GM21786 (cell line): ENCODE data around the gene TMEM9B.

Source experiments
- ATAC-seq: cut with Tn5 transposase; IDR thresholded peaks from one replicate; pipeline ENCODE4 v1.9.1; 2021; ENCODE audit not compliant: unreplicated experiment

Gene TMEM9B

DNA sequence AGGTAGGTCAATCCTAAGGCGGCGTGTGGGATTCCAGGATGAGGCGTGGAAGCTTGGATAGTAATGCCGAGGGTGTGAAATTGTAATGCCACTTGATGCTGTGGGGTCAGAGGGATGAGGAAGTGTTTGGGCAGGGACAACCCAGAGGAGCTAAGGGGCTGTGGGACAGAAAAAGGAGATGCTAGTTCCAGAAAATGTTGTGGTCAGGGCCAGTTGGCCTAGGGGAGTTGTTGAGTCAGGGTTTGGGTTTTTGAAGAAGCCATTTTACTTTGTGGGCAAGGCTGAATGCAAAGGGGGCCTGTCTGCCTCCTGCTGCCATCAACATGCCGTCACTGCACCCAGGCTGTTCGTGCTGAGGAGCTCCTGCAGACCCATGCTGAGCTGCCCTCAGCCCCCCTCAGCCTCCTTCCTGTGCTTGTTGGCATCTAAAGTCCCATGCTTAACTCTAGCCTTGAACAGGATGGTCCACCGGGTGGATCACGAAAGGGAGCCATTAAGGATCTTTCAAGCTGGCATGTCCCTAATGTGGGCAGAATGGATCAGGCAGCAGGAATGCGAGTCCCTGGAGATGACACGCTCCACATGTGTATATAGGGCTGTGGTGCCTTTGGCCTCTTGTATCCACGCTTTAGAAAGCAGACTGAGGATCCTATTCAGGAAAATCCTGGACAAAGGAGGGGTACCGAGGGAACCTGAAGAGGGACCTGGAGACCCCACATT lies 33.6 kb downstream of the TMEM9B start:
- no peak for ATAC-seq

DNA sequence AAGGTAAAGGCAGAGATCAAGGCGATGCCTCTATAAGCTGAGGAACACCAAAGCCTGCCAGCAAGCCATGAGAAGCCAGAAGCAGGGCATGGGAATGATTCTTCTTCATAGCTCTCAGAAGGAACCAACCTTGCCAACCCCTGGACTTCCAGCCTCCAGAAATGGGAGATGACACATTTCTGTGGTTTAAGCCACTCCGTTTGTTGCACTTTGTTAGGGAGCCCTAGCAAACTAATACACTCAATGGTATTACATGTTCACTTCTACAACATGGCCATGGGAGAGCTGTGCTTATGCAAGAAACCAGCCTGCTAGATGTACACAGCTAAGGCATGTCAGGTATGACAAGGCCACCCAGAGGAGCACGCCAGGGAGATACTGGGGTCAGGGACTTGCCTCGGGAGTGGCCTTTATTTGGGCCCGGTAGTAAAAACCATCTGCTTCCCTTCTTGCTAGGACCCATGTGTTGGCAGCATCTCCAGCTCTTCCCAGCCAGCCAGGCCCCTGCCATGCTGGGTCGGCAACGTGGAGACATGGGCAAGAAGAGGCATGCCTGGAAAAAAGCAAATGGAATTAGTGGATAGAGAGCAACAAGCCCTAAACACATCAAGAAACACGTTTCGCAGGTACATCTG lies 35.1 kb downstream of the TMEM9B start:
- no peak for ATAC-seq

DNA sequence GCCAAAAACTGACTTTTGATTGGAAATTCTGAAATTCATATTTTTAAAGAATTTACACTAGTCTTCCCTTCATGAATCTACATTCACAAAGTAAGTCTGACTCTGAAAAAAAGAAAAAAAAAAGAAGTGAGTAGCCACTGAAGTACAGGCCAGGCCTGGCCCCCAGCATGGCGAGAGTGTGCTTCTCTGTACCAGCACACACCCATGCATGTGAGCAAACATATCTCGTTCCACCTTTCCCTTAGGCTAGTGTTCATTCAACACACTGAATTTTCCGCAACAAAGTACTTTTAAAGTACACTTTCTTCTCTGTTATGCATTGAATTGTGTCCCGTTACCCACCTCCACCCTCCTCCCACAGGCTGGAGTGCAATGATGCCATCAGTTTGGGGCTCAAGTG lies 36.0 kb downstream of the TMEM9B start:
- no peak for ATAC-seq

GRCh38 chr11:8927233-8927632 lies 37.0 kb downstream of the TMEM9B start:
- no peak for ATAC-seq

- ATAC-seq: no peak
These were observed 38.0 kb downstream of the TMEM9B start for GRCh38 chr11:8926236-8926635.

DNA sequence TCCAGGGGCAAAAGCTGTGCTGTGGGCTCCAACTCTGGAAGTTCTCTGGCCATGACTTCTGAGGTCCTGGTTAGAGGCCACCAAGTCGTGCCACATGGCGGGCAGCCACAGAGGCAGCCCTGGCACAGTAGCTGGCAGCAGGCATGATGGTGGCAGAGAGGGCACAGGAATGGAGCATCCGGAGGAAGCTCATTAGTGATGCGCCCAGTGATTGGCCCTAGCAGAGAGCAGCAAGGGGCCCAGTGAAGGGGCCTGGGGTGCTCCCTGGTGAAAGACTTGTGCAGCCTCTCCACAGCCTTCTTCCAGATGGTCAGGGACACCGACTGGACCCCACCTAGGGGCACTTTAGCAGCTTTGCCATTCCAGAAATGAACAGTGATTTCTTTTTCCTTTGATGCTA lies 38.5 kb downstream of the TMEM9B start:
- no peak for ATAC-seq

DNA sequence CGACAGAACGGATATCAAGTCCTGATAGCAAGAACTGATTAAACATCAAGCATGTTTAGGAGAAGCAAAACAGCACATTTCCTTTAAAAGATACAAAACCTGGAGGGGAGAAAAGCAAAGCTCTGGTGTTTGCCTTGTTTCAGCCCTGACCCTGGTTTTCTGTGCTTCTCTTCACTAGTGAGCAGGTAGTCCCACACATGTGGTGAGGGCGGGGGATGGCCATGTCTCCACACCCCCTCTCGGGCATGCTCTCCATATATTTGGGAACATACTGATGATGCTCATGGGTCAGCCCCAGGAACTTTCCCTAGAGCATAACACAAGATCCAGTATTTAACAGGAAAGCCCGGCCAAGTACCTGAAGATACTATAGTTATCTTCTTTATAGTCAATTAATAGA lies 41.6 kb downstream of the TMEM9B start:
- ATAC-seq: no peak

DNA sequence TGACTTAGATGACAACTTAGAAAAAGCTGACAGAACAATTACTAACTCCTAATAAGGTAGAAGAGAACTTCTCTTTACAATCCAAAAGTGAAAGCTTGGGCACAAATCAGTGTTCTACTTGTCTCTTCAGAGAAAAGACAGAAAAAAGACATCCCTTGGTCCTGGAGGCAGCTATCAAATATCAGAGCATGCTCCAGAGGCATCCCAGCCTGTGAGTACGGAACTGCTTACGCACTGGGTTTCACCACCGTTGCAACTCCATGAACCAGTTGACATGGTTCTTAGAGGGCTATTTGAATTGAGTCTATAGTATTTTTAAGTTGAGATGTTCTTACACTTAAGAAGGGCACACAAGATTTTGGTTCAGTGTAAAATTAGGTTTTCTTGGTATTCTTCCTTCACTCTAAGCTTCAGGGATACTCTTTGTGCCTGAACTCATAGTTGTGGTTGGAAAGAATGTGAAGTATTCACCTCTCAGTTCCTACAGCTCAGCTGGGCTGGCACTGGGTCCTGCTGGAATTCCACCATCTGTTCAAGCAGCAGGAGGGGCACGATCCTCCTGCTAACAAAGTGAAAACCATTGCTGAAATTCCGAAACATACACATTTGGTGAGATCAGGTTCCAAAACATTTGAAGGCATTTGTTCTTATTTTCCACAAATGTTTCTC lies 47.0 kb downstream of the TMEM9B start:
- no peak for ATAC-seq

- ATAC-seq: no peak
These were observed 49.6 kb downstream of the TMEM9B start for GRCh38 chr11:8914661-8915018.

DNA sequence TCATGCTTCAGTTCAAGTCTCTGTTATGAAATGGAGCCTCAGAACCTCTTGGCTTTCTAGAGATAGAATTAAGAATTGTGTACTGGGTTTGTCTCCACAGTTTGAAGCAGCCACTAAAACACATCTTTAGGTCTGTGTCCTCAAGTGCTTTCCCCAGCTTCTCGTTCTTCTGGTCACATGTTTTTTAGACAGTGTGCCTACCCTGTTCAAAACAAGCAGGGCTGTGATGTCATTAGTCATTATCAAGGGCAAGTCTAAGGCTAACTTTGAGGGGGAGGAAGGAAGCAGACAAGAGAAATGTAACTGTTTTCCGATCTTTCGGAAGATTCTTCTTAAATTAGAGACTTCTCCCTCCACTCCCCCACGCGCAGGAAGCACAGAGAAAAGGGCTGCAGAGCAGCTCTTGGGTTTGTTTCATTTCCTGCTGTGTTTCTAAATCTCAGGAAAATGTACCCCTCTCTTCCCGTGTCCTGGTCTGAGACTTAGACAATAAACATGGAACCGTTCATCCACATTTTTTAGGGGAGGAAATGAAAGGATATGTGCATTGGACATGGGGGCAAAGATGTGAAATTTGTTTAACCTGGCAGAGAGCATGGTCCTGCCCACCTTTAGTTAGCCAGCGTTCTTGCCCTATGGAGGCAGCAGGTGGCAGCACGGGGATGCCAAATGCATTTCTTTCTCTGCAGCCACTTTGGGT lies 50.1 kb downstream of the TMEM9B start:
- ATAC-seq: no peak

GRCh38 chr11:8911029-8911823 lies 53.0 kb downstream of the TMEM9B start, which contains the start of gene AKIP1:
Gene AKIP1, plus strand, starts transcription at chr11:8911189. Its CDS starts 261 bp downstream, at chr11:8911450.
- ATAC-seq: peak; percentile 74

- peak; percentile 11 for ATAC-seq
These were observed 53.6 kb downstream of the TMEM9B start for GRCh38 chr11:8910649-8911026.

GRCh38 chr11:8908099-8908498 lies 56.1 kb downstream of the TMEM9B start:
- no peak for ATAC-seq

GRCh38 chr11:8907116-8907515 lies 57.1 kb downstream of the TMEM9B start:
- ATAC-seq: no peak

DNA sequence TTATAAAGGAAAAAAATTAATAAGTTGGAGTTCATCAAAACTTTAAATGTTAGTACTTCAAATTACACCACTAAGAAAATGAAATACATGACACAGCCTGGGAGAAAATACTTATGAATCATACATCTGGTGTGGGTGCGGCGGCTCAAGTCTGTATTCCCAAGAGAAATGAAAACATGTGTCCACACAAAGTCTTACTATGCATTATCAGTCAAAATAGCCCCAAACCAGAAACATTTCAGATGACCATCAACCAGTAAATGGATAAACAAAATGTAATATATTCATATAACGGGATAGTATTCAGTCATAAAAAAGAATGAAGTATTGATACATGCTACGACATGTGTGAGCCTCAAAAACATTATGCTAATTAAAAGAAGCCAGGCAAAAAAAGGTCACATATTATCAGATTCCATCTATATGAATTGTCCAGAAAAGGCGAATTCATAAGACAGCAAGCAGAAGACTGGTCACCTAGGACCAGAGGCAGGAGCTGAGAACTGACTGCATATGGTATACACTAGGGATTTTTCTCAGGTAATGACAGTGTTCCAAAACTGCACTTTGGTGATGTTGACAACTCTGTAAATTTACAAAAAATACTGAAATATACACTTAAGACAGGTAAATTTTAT lies 58.6 kb downstream of the TMEM9B start:
- no peak for ATAC-seq

DNA sequence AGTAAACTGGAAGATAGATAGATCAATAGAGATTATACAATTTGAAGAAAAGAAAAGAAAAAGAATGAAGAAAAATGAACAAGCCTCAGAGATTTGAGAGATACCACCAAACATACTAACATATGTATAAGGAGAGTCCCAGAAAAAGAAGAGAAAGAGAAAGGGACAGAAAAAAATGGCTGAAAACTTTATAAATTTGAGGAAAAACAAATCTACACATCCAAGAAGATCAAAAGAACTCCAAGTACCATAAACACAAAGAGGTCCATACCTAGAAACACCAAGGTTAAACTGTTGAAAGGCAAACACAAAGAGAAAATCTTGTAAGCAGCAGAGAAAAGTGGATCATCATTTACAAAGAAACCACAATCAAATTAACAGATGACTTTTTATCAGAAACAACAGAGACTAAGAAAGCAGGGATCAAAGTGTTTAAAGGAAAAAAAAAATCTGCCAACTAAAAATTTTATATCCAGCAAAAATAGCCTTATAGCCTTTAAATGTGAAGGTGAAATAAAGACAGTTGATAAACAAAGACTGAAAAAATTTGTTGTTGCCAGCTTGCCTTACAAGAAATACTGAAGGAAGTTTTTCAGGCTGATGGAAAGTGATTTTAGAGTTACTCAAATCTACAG lies 65.0 kb downstream of the TMEM9B start:
- ATAC-seq: no peak
